ENCODE data around the gene PDPK1. TPM values are rescaled to one million over a fixed set of nuclear protein-coding genes. Genes with fewer than 3 reads are reported as not detected.
"Not testable (repeated sequence)": the region's sequence is repeated elsewhere in the genome, so short reads cannot be mapped to it uniquely, and the experiment has no call there.

Gene PDPK1
- total and polyA plus RNA-seq, 2 donors (not counting 1 experiment from before 2014, with no cell fraction given): 25.9 to 30.7 TPM

DNA sequence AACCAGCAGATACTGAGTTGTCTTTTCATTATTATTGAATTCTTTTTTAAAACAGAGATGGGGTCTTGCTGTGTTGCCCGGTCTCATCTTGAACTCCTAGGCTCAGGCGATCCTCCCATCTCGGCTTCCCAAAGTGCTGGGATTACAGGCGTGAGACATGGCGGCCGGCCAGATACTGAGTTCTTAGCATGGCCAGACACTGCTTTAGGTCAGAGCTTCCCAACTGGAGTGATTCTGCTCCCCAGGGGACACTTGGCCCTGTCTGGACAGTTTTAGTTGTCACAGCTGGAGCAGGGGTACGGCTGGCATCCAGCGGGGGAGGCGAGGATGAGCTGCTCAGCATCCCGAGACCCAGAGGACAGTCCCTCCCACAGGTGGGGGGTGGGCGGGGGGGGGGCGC, 41.1 kb downstream of the PDPK1 start:
- H3K4me1 ChIP-seq (ENCODE audit: control insufficient read depth, extremely low read depth, insufficient read depth, low read length); H3K36me3 ChIP-seq (ENCODE audit: control insufficient read depth, insufficient read depth, low read length); H3K4me2 ChIP-seq (ENCODE audit: extremely low read depth, insufficient read depth, low read length); DNase-seq (ENCODE audit: low read depth in 2 of 2); H4K20me1 ChIP-seq (ENCODE audit: control insufficient read depth, extremely low read depth, insufficient read depth, low read length); H3K9ac ChIP-seq (ENCODE audit: insufficient read depth, low read length); H3K79me2 ChIP-seq (ENCODE audit: control insufficient read depth, insufficient read depth, low read length); H3K27me3 ChIP-seq (ENCODE audit: control insufficient read depth, insufficient read depth, low read length); H3K9me3 ChIP-seq (ENCODE audit: control insufficient read depth, insufficient read depth, low read depth, low read length); H2AFZ ChIP-seq (ENCODE audit: low read length); H3K27ac ChIP-seq (ENCODE audit: insufficient read depth, low read length); H3K4me3 ChIP-seq (replicated peaks in 1 of 4; ENCODE audit: control extremely low read depth in 1 of 4, insufficient read depth in 1 of 4, low read depth in 3 of 4, low read length in 4 of 4): not testable (repeated sequence)

DNA sequence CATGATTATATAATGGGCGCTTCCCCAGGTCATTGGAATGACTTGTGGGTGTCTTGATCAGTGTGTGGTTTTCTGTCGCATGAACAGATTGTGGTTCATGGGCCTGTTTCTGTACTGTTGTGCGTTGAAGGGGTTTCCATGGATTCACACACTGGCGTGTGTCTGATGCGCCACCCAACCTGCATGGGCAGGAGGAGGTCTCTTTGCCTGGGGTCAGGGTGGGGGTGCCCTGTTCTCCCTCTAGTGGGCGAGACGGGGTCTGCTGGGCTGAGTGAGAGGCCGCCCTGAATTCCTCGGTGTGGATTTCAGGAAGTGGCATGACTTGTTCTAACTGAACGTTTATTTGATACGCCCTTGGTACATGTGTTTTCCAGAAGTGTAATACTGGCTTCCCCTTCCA, 42.3 kb downstream of the PDPK1 start:
- H3K4me1 ChIP-seq (ENCODE audit: control insufficient read depth, extremely low read depth, insufficient read depth, low read length); H3K27ac ChIP-seq (ENCODE audit: insufficient read depth, low read length); H3K79me2 ChIP-seq (ENCODE audit: control insufficient read depth, insufficient read depth, low read length); H3K27me3 ChIP-seq (ENCODE audit: control insufficient read depth, insufficient read depth, low read length); H3K4me2 ChIP-seq (ENCODE audit: extremely low read depth, insufficient read depth, low read length); H3K36me3 ChIP-seq (ENCODE audit: control insufficient read depth, insufficient read depth, low read length); DNase-seq (ENCODE audit: low read depth in 2 of 2); H3K9ac ChIP-seq (ENCODE audit: insufficient read depth, low read length); H4K20me1 ChIP-seq (ENCODE audit: control insufficient read depth, extremely low read depth, insufficient read depth, low read length); H2AFZ ChIP-seq (ENCODE audit: low read length); H3K4me3 ChIP-seq (replicated peaks in 1 of 4; ENCODE audit: control extremely low read depth in 1 of 4, insufficient read depth in 1 of 4, low read depth in 3 of 4, low read length in 4 of 4); H3K9me3 ChIP-seq (ENCODE audit: control insufficient read depth, insufficient read depth, low read depth, low read length): not testable (repeated sequence)
- TF ChIP-seq, protein P1, sequence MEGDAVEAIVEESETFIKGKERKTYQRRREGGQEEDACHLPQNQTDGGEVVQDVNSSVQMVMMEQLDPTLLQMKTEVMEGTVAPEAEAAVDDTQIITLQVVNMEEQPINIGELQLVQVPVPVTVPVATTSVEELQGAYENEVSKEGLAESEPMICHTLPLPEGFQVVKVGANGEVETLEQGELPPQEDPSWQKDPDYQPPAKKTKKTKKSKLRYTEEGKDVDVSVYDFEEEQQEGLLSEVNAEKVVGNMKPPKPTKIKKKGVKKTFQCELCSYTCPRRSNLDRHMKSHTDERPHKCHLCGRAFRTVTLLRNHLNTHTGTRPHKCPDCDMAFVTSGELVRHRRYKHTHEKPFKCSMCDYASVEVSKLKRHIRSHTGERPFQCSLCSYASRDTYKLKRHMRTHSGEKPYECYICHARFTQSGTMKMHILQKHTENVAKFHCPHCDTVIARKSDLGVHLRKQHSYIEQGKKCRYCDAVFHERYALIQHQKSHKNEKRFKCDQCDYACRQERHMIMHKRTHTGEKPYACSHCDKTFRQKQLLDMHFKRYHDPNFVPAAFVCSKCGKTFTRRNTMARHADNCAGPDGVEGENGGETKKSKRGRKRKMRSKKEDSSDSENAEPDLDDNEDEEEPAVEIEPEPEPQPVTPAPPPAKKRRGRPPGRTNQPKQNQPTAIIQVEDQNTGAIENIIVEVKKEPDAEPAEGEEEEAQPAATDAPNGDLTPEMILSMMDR (conservative IDR thresholded peaks at IDR 0.05 in 1 of 2, IDR thresholded peaks at IDR 0.05 in 1 of 2; ENCODE audit: low read depth in 1 of 2, low read length in 2 of 2): peak in 1 of 2 donors; percentile 17

DNA sequence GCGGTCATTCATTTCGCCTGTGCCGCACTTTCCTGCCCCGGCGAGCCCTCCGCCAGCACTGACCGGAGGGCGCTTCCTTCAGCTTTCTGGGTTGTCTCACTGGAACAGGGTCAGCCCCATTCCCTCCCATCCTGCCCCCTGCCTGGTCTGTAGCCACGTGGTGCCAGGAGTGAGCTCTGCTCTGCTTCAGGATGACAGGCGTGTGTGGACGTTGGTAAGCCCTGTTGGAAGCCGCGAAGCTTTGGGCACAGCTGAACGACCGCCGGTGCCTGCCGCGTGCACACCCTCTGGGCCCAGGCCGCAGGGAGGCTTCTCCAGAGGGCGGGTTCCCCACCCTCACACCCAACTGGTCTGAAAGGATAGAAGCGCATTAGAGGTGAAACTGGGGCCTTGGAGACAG, 43.0 kb downstream of the PDPK1 start:
- H3K4me2 ChIP-seq (ENCODE audit: extremely low read depth, insufficient read depth, low read length); H3K27ac ChIP-seq (ENCODE audit: insufficient read depth, low read length); H3K9ac ChIP-seq (ENCODE audit: insufficient read depth, low read length); H4K20me1 ChIP-seq (ENCODE audit: control insufficient read depth, extremely low read depth, insufficient read depth, low read length); H3K4me1 ChIP-seq (ENCODE audit: control insufficient read depth, extremely low read depth, insufficient read depth, low read length); H3K36me3 ChIP-seq (ENCODE audit: control insufficient read depth, insufficient read depth, low read length); H3K79me2 ChIP-seq (ENCODE audit: control insufficient read depth, insufficient read depth, low read length); H3K4me3 ChIP-seq (replicated peaks in 1 of 4; ENCODE audit: control extremely low read depth in 1 of 4, insufficient read depth in 1 of 4, low read depth in 3 of 4, low read length in 4 of 4); H2AFZ ChIP-seq (ENCODE audit: low read length); H3K27me3 ChIP-seq (ENCODE audit: control insufficient read depth, insufficient read depth, low read length); DNase-seq (ENCODE audit: low read depth in 2 of 2); H3K9me3 ChIP-seq (ENCODE audit: control insufficient read depth, insufficient read depth, low read depth, low read length): not testable (repeated sequence)

DNA sequence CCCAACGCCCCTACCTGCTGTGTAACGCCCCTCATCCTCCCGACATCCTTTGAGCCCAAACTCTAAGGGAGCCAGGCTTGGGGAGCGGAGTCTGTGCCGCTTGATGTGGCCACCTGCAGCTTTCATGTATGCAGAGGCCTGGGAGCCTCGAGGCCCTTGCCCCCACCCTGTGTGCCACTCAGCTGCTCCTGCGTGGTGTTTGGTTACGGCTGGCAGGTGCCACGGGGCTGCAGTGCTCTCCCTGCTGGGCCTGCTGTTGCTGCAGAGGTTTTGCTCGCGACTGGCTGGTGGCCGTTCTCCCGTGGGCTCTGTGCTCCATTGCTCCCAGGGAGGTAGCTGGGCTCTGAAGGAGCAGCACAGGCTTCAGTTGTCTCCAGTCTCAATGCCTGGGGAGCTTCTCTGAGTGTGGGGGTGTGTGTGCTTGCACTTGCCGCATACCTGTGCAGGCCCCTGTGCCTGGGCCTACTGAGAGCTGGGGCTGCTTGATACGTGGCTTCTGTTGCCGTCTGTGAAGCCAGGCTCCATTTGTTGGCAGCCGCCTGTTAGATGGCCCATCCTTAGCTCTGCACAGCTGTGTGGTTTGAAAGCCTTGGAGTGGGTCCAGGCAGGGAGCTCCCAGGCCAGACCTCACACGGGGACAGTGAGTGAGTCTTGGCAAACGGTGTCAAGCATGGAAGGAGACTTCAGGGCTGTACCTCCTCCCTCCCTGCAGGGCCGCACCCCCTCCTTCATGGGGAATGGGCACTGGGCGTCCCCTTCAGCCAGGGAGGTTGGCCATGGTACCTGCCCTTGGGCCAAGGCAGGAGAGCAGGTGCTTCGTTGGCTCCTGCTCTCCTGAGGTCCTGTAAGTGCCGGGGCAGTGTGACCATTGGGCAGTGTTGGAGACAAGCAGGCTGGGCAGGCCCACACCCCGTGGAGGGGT, 47.2 kb downstream of the PDPK1 start:
- peaks cover 17% of the 10 kb centered on the region for H3K36me3 ChIP-seq (ENCODE audit: control insufficient read depth, insufficient read depth, low read length)
- peak in 1 of 2 donors; percentile 43 for DNase-seq (ENCODE audit: low read depth in 2 of 2)
- peaks cover 2% of the 10 kb centered on the region for H3K79me2 ChIP-seq (ENCODE audit: control insufficient read depth, insufficient read depth, low read length)
- TF ChIP-seq, protein P1 (conservative IDR thresholded peaks at IDR 0.05 in 1 of 2, IDR thresholded peaks at IDR 0.05 in 1 of 2; ENCODE audit: low read depth in 1 of 2, low read length in 2 of 2): no peak
- TF ChIP-seq EZH2 (IDR thresholded peaks at IDR 0.05; ENCODE audit: low read length, missing control alignments): no peak
- no peak overlapping the region for H3K4me3 ChIP-seq (replicated peaks in 1 of 4; ENCODE audit: control extremely low read depth in 1 of 4, insufficient read depth in 1 of 4, low read depth in 3 of 4, low read length in 4 of 4)
- H3K4me1 ChIP-seq (ENCODE audit: control insufficient read depth, extremely low read depth, insufficient read depth, low read length): peaks cover 2% of the 10 kb centered on the region
- H3K9me3 ChIP-seq (ENCODE audit: control insufficient read depth, insufficient read depth, low read depth, low read length): no peaks in the 10 kb centered on the region
- no peaks in the 10 kb centered on the region for H3K27me3 ChIP-seq (ENCODE audit: control insufficient read depth, insufficient read depth, low read length)
- H3K4me2 ChIP-seq (ENCODE audit: extremely low read depth, insufficient read depth, low read length): no peak overlapping the region
- H2AFZ ChIP-seq (ENCODE audit: low read length): no peak overlapping the region
- no peak overlapping the region for H3K9ac ChIP-seq (ENCODE audit: insufficient read depth, low read length)
- H3K27ac ChIP-seq (ENCODE audit: insufficient read depth, low read length): no peak overlapping the region
- no peaks in the 10 kb centered on the region for H4K20me1 ChIP-seq (ENCODE audit: control insufficient read depth, extremely low read depth, insufficient read depth, low read length)
